HuH-7.5 (cell line): ENCODE results near the gene OLFM1.
"Not testable (repeated sequence)": the region's sequence is repeated elsewhere in the genome, so short reads cannot be mapped to it uniquely, and the experiment has no call there.

Experiments
- DNase-seq: peaks from one replicate; pipeline ENCODE4 v3.0.0; 2011; ENCODE audit warnings: low spot score

The OLFM1 gene

GRCh38 chr9:135134268-135135022, 47.0 kb downstream of the OLFM1 start:
- no peak for DNase-seq

GRCh38 chr9:135135171-135135928, 47.9 kb downstream of the OLFM1 start:
- DNase-seq, result no peak

GRCh38 chr9:135135929-135136315, 48.5 kb downstream of the OLFM1 start:
- DNase-seq, result no peak

- DNase-seq, result no peak
Observed at GRCh38 chr9:135136481-135136880, 49.0 kb downstream of the OLFM1 start.

- no peak for DNase-seq
Observed at GRCh38 chr9:135136991-135137832, 49.7 kb downstream of the OLFM1 start.

GRCh38 chr9:135138078-135138855, 50.8 kb downstream of the OLFM1 start:
- no peak for DNase-seq

- no peak for DNase-seq
Observed at GRCh38 chr9:135139366-135139959, 52.0 kb downstream of the OLFM1 start.

- DNase-seq, result no peak
Observed at GRCh38 chr9:135141183-135141774, 53.8 kb downstream of the OLFM1 start.

GRCh38 chr9:135144581-135145170, 57.2 kb downstream of the OLFM1 start:
- no peak for DNase-seq

- DNase-seq, result no peak
Observed at GRCh38 chr9:135145312-135145711, 57.8 kb downstream of the OLFM1 start.

- no peak for DNase-seq
Observed at GRCh38 chr9:135146241-135146640, 58.8 kb downstream of the OLFM1 start.

- DNase-seq, result no peak
Observed at GRCh38 chr9:135146766-135147473, 59.5 kb downstream of the OLFM1 start.

GRCh38 chr9:135147474-135147805, 60.0 kb downstream of the OLFM1 start:
- DNase-seq, result no peak

GRCh38 chr9:135147938-135148337, 60.5 kb downstream of the OLFM1 start:
- no peak for DNase-seq

- no peak for DNase-seq
Observed at GRCh38 chr9:135148386-135148785, 60.9 kb downstream of the OLFM1 start.

- DNase-seq, result not testable (repeated sequence)
Observed at GRCh38 chr9:135149901-135150300, 62.4 kb downstream of the OLFM1 start.

GRCh38 chr9:135150981-135151380, 63.5 kb downstream of the OLFM1 start:
- DNase-seq, result no peak

- DNase-seq, result no peak
Observed at GRCh38 chr9:135151757-135152613, 64.5 kb downstream of the OLFM1 start.
